Occipital lobe (tissue), 2 donors: ENCODE results near the gene SORBS2. TPM values are rescaled to one million over a fixed set of nuclear protein-coding genes. Genes with fewer than 3 reads are reported as not detected.

Experiments used
- small RNA-seq: library from RNA; depleted of rRNA; stranded (forward); fragments of <200 nt; gene quantifications from one replicate; pipeline ENCODE3, GENCODE V24; 2014
- total RNA-seq: library from RNA; depleted of rRNA; stranded (reverse); fragments of >200 nt; gene quantifications from one replicate; pipeline ENCODE4 v1.2.3, GENCODE V29; 2014

SORBS2 gene
- total RNA-seq, 1 donor from 2014 or later: 66.8 TPM

Small RNA genes lying within 50 kb of the gene (small RNA-seq; reads per million reads assigned to genes)
- not detected for gene RF00019
